ENCODE measurements around the gene COL27A1.

Gene COL27A1

GRCh38 chr9:114174876-114175771 lies 19.8 kb downstream of the COL27A1 start:
- no peak for TF ChIP-seq CTCF (IDR thresholded peaks at IDR 0.05; ENCODE audit: insufficient read depth, low read depth, low read length, missing control alignments)
- no peak overlapping the region for H3K4me3 ChIP-seq (ENCODE audit: low read length)
- no peak for DNase-seq (ENCODE audit: low read depth)

GRCh38 chr9:114176624-114177291 lies 21.4 kb downstream of the COL27A1 start:
- no peak for DNase-seq (ENCODE audit: low read depth)
- no peak overlapping the region for H3K4me3 ChIP-seq (ENCODE audit: low read length)
- TF ChIP-seq CTCF (IDR thresholded peaks at IDR 0.05; ENCODE audit: insufficient read depth, low read depth, low read length, missing control alignments), result no peak

GRCh38 chr9:114177423-114178064 lies 22.2 kb downstream of the COL27A1 start:
- peak; percentile 51 for DNase-seq (ENCODE audit: low read depth)
- TF ChIP-seq CTCF (IDR thresholded peaks at IDR 0.05; ENCODE audit: insufficient read depth, low read depth, low read length, missing control alignments), result no peak
- H3K4me3 ChIP-seq (ENCODE audit: low read length), result no peak overlapping the region

GRCh38 chr9:114178076-114178475 lies 22.7 kb downstream of the COL27A1 start:
- H3K4me3 ChIP-seq (ENCODE audit: low read length), result no peak overlapping the region
- TF ChIP-seq CTCF (IDR thresholded peaks at IDR 0.05; ENCODE audit: insufficient read depth, low read depth, low read length, missing control alignments), result no peak
- no peak for DNase-seq (ENCODE audit: low read depth)

- no peak for DNase-seq (ENCODE audit: low read depth)
- no peak for TF ChIP-seq CTCF (IDR thresholded peaks at IDR 0.05; ENCODE audit: insufficient read depth, low read depth, low read length, missing control alignments)
- no peak overlapping the region for H3K4me3 ChIP-seq (ENCODE audit: low read length)
These were observed 23.6 kb downstream of the COL27A1 start for GRCh38 chr9:114178756-114179450.

GRCh38 chr9:114179516-114179915 lies 24.2 kb downstream of the COL27A1 start:
- no peak for DNase-seq (ENCODE audit: low read depth)
- no peak overlapping the region for H3K4me3 ChIP-seq (ENCODE audit: low read length)
- TF ChIP-seq CTCF (IDR thresholded peaks at IDR 0.05; ENCODE audit: insufficient read depth, low read depth, low read length, missing control alignments), result no peak

All from epithelial cell of esophagus (primary cell).